Ascending aorta (tissue), 2 donors: ENCODE measurements around the gene CYP19A1. TPM values are rescaled to one million over a fixed set of nuclear protein-coding genes. Genes with fewer than 3 reads are reported as not detected.

Experiments used
- DNase-seq, 2 donors: peaks; one replicate each; pipeline ENCODE4 v3.0.0-alpha.2; 2019; ENCODE audit warnings: low spot score in 2 of 2
- H3K27ac ChIP-seq, 2 donors: fragments of 200-600 bp; sonication (generic); one replicate each; pipeline ENCODE4 v1.5.1; 2016 to 2017; ENCODE audit warnings: mild to moderate bottlenecking in 1 of 2
- H3K27me3 ChIP-seq: fragments of 200-600 bp; sonication (generic); one replicate; pipeline ENCODE4 v1.5.1; 2017
- H3K36me3 ChIP-seq, 2 donors: fragments of 200-600 bp; sonication (generic); one replicate each; pipeline ENCODE4 v1.5.1; 2016
- H3K4me1 ChIP-seq, 2 donors: fragments of 200-600 bp; sonication (generic); one replicate each; pipeline ENCODE4 v1.5.1; 2016 to 2017; ENCODE audit warnings: mild to moderate bottlenecking in 1 of 2
- H3K4me3 ChIP-seq, 2 donors: fragments of 200-600 bp; sonication (generic); one replicate each; pipeline ENCODE4 v1.5.1; 2016 to 2017; ENCODE audit warnings: mild to moderate bottlenecking in 1 of 2
- H3K9me3 ChIP-seq, 2 donors: fragments of 200-600 bp; sonication (generic); one replicate each; pipeline ENCODE4 v1.5.1; 2016
- intact Hi-C: fragments of 100-400 bp; cut with DNase I; formaldehyde crosslinking; loops from one replicate; pipeline ENCODE4 v1.15.1; 2023
- total RNA-seq: library from RNA; depleted of rRNA; stranded (reverse); fragments of >200 nt; gene quantifications from one replicate; pipeline ENCODE4 v1.1.0, GENCODE V29; 2016
- TF ChIP-seq, protein P1 (sequence below), 3 experiments: fragments of 200-600 bp in 2 of 3; fragments of 450-650 bp in 1 of 3; sonication (generic) in 2 of 3; IDR thresholded peaks; one replicate each; pipeline ENCODE4 v1.5.1; 2016 to 2019; ENCODE audit warnings: antibody characterized with exemption in 3 of 3, mild to moderate bottlenecking in 1 of 3, moderate library complexity in 1 of 3

CYP19A1 gene
- total RNA-seq, 1 donor from 2014 or later: 95.7 TPM

DNA sequence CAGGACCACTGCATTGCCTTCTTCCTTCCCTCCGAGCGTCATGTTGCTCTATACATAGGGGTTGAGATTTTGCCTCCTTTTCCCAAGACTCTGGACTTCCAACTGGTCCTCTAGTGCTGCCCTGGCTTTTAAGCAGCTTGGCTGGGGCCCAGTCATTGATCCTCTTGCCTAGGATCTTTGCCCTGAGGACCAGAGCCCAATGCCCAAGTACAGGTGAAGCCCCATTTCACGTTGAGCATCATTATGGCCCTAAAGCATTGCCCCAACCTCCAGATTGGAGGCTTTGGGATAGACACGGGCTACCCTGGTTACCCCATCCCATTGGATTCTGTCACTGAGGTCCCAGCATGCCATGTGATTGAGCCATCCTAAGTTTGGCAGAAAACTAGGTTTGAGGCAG lies 47.7 kb downstream of the CYP19A1 start:
- intact Hi-C loops: no loop called here
- TF ChIP-seq, protein P1, sequence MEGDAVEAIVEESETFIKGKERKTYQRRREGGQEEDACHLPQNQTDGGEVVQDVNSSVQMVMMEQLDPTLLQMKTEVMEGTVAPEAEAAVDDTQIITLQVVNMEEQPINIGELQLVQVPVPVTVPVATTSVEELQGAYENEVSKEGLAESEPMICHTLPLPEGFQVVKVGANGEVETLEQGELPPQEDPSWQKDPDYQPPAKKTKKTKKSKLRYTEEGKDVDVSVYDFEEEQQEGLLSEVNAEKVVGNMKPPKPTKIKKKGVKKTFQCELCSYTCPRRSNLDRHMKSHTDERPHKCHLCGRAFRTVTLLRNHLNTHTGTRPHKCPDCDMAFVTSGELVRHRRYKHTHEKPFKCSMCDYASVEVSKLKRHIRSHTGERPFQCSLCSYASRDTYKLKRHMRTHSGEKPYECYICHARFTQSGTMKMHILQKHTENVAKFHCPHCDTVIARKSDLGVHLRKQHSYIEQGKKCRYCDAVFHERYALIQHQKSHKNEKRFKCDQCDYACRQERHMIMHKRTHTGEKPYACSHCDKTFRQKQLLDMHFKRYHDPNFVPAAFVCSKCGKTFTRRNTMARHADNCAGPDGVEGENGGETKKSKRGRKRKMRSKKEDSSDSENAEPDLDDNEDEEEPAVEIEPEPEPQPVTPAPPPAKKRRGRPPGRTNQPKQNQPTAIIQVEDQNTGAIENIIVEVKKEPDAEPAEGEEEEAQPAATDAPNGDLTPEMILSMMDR (IDR thresholded peaks at IDR 0.05): no peak
- Histone ChIP-seq H3K9me3 (no peaks in the 10 kb centered on the region), H3K4me1 (no peaks in the 10 kb centered on the region), H3K27me3 (no peaks in the 10 kb centered on the region), H3K27ac (no peak overlapping the region), H3K4me3 (no peak overlapping the region), H3K36me3 (no peaks in the 10 kb centered on the region)
- no peak for DNase-seq

DNA sequence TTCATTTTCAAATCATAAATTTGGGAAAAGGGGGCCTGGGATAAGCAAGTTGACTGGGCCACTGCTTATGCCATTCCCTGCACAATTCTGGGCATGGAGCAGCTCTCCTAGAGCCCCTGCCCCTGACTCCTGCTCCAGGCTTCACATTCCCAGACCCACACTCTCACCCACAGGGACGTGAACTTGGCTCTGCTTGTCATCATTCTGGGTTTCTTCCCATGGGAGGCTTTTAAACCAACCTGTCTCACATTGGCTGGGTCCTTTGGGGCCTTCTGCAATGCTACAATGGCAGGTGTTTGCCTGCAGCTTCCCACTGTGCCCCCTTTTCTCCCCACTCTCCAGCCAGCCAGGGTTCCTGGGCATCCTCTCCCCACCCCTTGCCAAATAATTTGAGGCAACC lies 49.1 kb downstream of the CYP19A1 start:
- no peak overlapping the region for H3K27ac ChIP-seq
- H3K4me1 ChIP-seq: no peaks in the 10 kb centered on the region
- no peaks in the 10 kb centered on the region for H3K36me3 ChIP-seq
- TF ChIP-seq, protein P1 (IDR thresholded peaks at IDR 0.05): no peak
- DNase-seq: no peak
- intact Hi-C loops: no loop called here
- no peaks in the 10 kb centered on the region for H3K9me3 ChIP-seq
- H3K4me3 ChIP-seq: no peak overlapping the region
- no peaks in the 10 kb centered on the region for H3K27me3 ChIP-seq

DNA sequence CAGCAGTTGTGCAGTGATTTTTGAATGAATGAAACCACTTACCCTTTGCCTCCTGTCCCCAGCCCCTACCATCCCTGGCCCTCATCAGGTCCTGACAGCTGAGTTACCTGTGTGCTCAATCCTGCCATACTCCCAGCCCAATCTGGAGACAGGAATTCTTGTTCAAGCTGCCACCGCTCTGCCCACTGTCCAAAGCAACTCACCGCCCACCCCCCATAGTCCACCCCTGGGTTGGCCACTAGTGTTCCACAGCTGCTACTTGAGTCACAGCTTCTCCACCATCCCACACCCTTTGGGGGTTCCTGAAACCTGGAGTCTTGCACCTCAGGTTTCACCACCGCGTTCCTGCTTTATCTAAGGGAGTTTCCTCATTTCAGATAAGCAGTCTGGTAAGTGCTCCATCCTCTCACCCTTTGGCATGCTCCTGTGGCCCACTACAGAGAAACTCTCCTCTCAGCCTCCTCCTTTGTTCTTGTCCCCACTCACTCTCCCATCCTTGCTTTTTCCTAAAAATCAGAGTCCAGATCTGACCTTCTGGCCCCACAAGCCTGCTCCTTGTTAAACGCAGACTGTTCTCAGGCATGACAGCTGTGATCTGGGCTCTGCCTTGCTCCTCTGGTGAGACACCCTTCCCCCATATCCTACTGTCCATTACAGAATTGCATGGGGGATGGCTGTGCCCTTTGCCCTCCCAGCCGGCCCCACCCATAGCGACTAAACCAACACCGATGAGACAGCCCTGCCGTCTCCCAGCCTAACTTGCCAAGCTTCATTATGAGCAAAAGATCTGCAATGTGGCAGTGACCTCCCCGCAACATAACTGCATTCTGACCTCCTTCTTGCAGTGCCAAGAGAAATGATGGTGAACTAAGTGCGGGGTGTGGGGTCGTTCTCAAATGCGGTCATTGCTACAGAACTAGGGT lies 50.0 kb downstream of the CYP19A1 start:
- H3K4me1 ChIP-seq: no peaks in the 10 kb centered on the region
- intact Hi-C loops: no loop called here
- no peak overlapping the region for H3K27ac ChIP-seq
- H3K36me3 ChIP-seq: no peaks in the 10 kb centered on the region
- H3K9me3 ChIP-seq: no peaks in the 10 kb centered on the region
- H3K27me3 ChIP-seq: no peaks in the 10 kb centered on the region
- peak in 1 of 2 donors; percentile 47 for DNase-seq
- H3K4me3 ChIP-seq: no peak overlapping the region
- TF ChIP-seq, protein P1 (IDR thresholded peaks at IDR 0.05): no peak

DNA sequence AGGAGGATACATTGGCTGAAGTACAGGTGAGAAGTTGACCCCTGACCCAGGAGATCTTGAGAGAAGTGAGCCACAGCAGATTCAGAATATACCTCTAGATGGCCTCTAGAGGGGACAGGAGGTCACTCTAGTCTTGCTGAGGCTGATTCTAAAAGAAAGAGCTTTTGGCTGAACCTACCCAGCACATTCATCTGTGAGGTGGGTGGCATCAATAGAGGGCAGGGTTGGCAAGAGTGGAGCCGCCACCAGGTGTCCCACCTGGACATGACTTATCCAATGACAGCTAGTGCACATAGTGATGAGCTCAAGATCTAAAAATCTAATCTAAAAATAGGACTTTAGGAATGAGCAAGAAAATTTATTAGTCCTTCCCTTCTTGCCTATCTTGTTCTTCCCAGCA lies 51.6 kb downstream of the CYP19A1 start:
- H3K4me3 ChIP-seq: no peak overlapping the region
- H3K27me3 ChIP-seq: no peaks in the 10 kb centered on the region
- no peak overlapping the region for H3K27ac ChIP-seq
- no peak for DNase-seq
- no peaks in the 10 kb centered on the region for H3K36me3 ChIP-seq
- intact Hi-C loops: no loop called here
- H3K9me3 ChIP-seq: no peaks in the 10 kb centered on the region
- peaks cover 0 to under 1% of the 10 kb centered on the region in 2 donors for H3K4me1 ChIP-seq
- TF ChIP-seq, protein P1 (IDR thresholded peaks at IDR 0.05): peak in 2 of 3 experiments; percentile 16

DNA sequence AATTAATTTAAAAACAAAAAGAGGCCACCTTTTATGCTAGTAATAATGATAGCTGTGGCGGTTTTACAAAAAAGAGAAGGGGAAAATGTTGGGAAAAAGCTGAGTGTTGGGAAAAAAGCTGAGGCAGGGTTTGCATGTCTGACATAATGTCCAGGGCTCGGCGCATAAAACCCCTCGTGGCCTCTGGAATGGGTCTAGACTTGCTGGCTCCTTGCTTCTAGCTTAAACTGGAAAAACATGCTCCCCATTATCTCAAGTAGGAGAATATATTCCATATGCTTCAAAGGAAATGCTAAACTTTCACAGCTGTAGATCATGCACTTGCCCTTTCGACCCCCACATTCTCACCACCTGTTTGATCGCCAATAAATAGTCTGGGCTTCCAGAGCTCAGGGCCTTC lies 53.0 kb downstream of the CYP19A1 start:
- no peaks in the 10 kb centered on the region for H3K9me3 ChIP-seq
- DNase-seq: no peak
- TF ChIP-seq, protein P1 (IDR thresholded peaks at IDR 0.05): no peak
- H3K27ac ChIP-seq: no peak overlapping the region
- intact Hi-C loops: no loop called here
- peaks cover 0 to 4% of the 10 kb centered on the region in 2 donors for H3K4me1 ChIP-seq
- no peak overlapping the region for H3K4me3 ChIP-seq
- H3K27me3 ChIP-seq: no peaks in the 10 kb centered on the region
- no peaks in the 10 kb centered on the region for H3K36me3 ChIP-seq
